Measurements from ENCODE around the gene INA.

The INA gene

GRCh38 chr10:103232772-103233488, 44.0 kb upstream of the INA start:
- no peak overlapping the region for H3K4me2 ChIP-seq (ENCODE audit: insufficient read depth, low read length, poor library complexity, severe bottlenecking)
- H3K4me3 ChIP-seq (ENCODE audit: low read length in 2 of 2) = no peak overlapping the region
- H3K27me3 ChIP-seq (ENCODE audit: control insufficient read depth in 3 of 3, insufficient read depth in 3 of 3, low read depth in 1 of 3, low read length in 3 of 3) = no peaks in the 10 kb centered on the region
- H2BK120ac ChIP-seq (ENCODE audit: low read depth, low read length) = no peak overlapping the region
- H3K4me1 ChIP-seq (ENCODE audit: control insufficient read depth in 2 of 2, insufficient read depth in 1 of 2, low read depth in 1 of 2, low read length in 2 of 2) = peaks cover 3 to 13% of the 10 kb centered on the region in 2 donors
- H3K4ac ChIP-seq (ENCODE audit: low read length) = no peak overlapping the region
- H2BK12ac ChIP-seq (ENCODE audit: low read length) = no peak overlapping the region
- no peaks in the 10 kb centered on the region for H3K79me1 ChIP-seq (ENCODE audit: low read depth, low read length)
- WGBS, 2 donors (ENCODE audit: extremely low coverage in 2 of 2, insufficient read length in 2 of 2, insufficient replicate concordance in 1 of 2) = no CpG with 5 or more reads among the region's 7 CpGs
- H4K91ac ChIP-seq (ENCODE audit: low read depth, low read length, poor library complexity) = no peak overlapping the region
- H3K14ac ChIP-seq (ENCODE audit: low read length) = no peak overlapping the region
- no peak overlapping the region for H2BK5ac ChIP-seq (ENCODE audit: low read length)
- no peaks in the 10 kb centered on the region for H3K9me3 ChIP-seq (replicated peaks in 1 of 2; ENCODE audit: control insufficient read depth in 2 of 2, insufficient read depth in 1 of 2, low read depth in 1 of 2, low read length in 2 of 2)
- DNase-seq (ENCODE audit: low spot score) = no peak
- H3K36me3 ChIP-seq (replicated peaks in 1 of 2; ENCODE audit: control insufficient read depth in 2 of 2, insufficient read depth in 2 of 2, low read length in 2 of 2) = no peaks in the 10 kb centered on the region
- H3K18ac ChIP-seq (ENCODE audit: low read length) = no peak overlapping the region
- H3K27ac ChIP-seq (replicated peaks; ENCODE audit: low read length) = peak overlapping the region; percentile 2
- H3K23ac ChIP-seq (ENCODE audit: low read depth, low read length, poor library complexity) = no peak overlapping the region
- H2BK15ac ChIP-seq (ENCODE audit: low read length) = no peak overlapping the region
- H2AK5ac ChIP-seq (ENCODE audit: low read depth, low read length) = no peak overlapping the region
- no peak overlapping the region for H4K8ac ChIP-seq (ENCODE audit: low read depth, low read length)
- no peak overlapping the region for H3K9ac ChIP-seq (ENCODE audit: low read depth, low read length, poor library complexity)
- H2AFZ ChIP-seq (ENCODE audit: low read length) = no peak overlapping the region

- H2BK15ac ChIP-seq (ENCODE audit: low read length) = no peak overlapping the region
- H3K27ac ChIP-seq (replicated peaks; ENCODE audit: low read length) = no peak overlapping the region
- no peak for DNase-seq (ENCODE audit: low spot score)
- no peak overlapping the region for H3K4ac ChIP-seq (ENCODE audit: low read length)
- WGBS, 2 donors (ENCODE audit: extremely low coverage in 2 of 2, insufficient read length in 2 of 2, insufficient replicate concordance in 1 of 2) = no CpG with 5 or more reads among the region's 2 CpGs
- no peaks in the 10 kb centered on the region for H3K36me3 ChIP-seq (replicated peaks in 1 of 2; ENCODE audit: control insufficient read depth in 2 of 2, insufficient read depth in 2 of 2, low read length in 2 of 2)
- no peaks in the 10 kb centered on the region for H3K79me1 ChIP-seq (ENCODE audit: low read depth, low read length)
- no peak overlapping the region for H3K14ac ChIP-seq (ENCODE audit: low read length)
- H3K9me3 ChIP-seq (replicated peaks in 1 of 2; ENCODE audit: control insufficient read depth in 2 of 2, insufficient read depth in 1 of 2, low read depth in 1 of 2, low read length in 2 of 2) = no peaks in the 10 kb centered on the region
- H3K4me1 ChIP-seq (ENCODE audit: control insufficient read depth in 2 of 2, insufficient read depth in 1 of 2, low read depth in 1 of 2, low read length in 2 of 2) = peaks cover 2 to 7% of the 10 kb centered on the region in 2 donors
- H3K27me3 ChIP-seq (ENCODE audit: control insufficient read depth in 3 of 3, insufficient read depth in 3 of 3, low read depth in 1 of 3, low read length in 3 of 3) = no peaks in the 10 kb centered on the region
- H3K4me2 ChIP-seq (ENCODE audit: insufficient read depth, low read length, poor library complexity, severe bottlenecking) = no peak overlapping the region
- H2AFZ ChIP-seq (ENCODE audit: low read length) = no peak overlapping the region
- no peak overlapping the region for H4K91ac ChIP-seq (ENCODE audit: low read depth, low read length, poor library complexity)
- no peak overlapping the region for H2AK5ac ChIP-seq (ENCODE audit: low read depth, low read length)
- no peak overlapping the region for H3K4me3 ChIP-seq (ENCODE audit: low read length in 2 of 2)
- H3K23ac ChIP-seq (ENCODE audit: low read depth, low read length, poor library complexity) = no peak overlapping the region
- H3K9ac ChIP-seq (ENCODE audit: low read depth, low read length, poor library complexity) = no peak overlapping the region
- no peak overlapping the region for H2BK120ac ChIP-seq (ENCODE audit: low read depth, low read length)
- no peak overlapping the region for H4K8ac ChIP-seq (ENCODE audit: low read depth, low read length)
- no peak overlapping the region for H2BK12ac ChIP-seq (ENCODE audit: low read length)
- H2BK5ac ChIP-seq (ENCODE audit: low read length) = no peak overlapping the region
- H3K18ac ChIP-seq (ENCODE audit: low read length) = no peak overlapping the region
Measured at GRCh38 chr10:103235775-103236174, 41.2 kb upstream of the INA start.

- H2AFZ ChIP-seq (ENCODE audit: low read length) = no peak overlapping the region
- H3K79me1 ChIP-seq (ENCODE audit: low read depth, low read length) = no peaks in the 10 kb centered on the region
- WGBS, 2 donors (ENCODE audit: extremely low coverage in 2 of 2, insufficient read length in 2 of 2, insufficient replicate concordance in 1 of 2) = no CpG with 5 or more reads among the region's 11 CpGs
- H3K4ac ChIP-seq (ENCODE audit: low read length) = no peak overlapping the region
- H4K91ac ChIP-seq (ENCODE audit: low read depth, low read length, poor library complexity) = no peak overlapping the region
- no peak overlapping the region for H2BK12ac ChIP-seq (ENCODE audit: low read length)
- no peak for DNase-seq (ENCODE audit: low spot score)
- H3K27ac ChIP-seq (replicated peaks; ENCODE audit: low read length) = no peak overlapping the region
- H2BK5ac ChIP-seq (ENCODE audit: low read length) = no peak overlapping the region
- no peaks in the 10 kb centered on the region for H3K36me3 ChIP-seq (replicated peaks in 1 of 2; ENCODE audit: control insufficient read depth in 2 of 2, insufficient read depth in 2 of 2, low read length in 2 of 2)
- H2BK120ac ChIP-seq (ENCODE audit: low read depth, low read length) = no peak overlapping the region
- peaks cover 2 to 10% of the 10 kb centered on the region in 2 donors for H3K4me1 ChIP-seq (ENCODE audit: control insufficient read depth in 2 of 2, insufficient read depth in 1 of 2, low read depth in 1 of 2, low read length in 2 of 2)
- H3K27me3 ChIP-seq (ENCODE audit: control insufficient read depth in 3 of 3, insufficient read depth in 3 of 3, low read depth in 1 of 3, low read length in 3 of 3) = no peaks in the 10 kb centered on the region
- no peak overlapping the region for H3K23ac ChIP-seq (ENCODE audit: low read depth, low read length, poor library complexity)
- H4K8ac ChIP-seq (ENCODE audit: low read depth, low read length) = no peak overlapping the region
- peak overlapping the region; percentile 20 for H3K18ac ChIP-seq (ENCODE audit: low read length)
- H2AK5ac ChIP-seq (ENCODE audit: low read depth, low read length) = no peak overlapping the region
- no peak overlapping the region for H3K9ac ChIP-seq (ENCODE audit: low read depth, low read length, poor library complexity)
- no peak overlapping the region for H3K14ac ChIP-seq (ENCODE audit: low read length)
- H3K4me3 ChIP-seq (ENCODE audit: low read length in 2 of 2) = no peak overlapping the region
- H3K4me2 ChIP-seq (ENCODE audit: insufficient read depth, low read length, poor library complexity, severe bottlenecking) = no peak overlapping the region
- no peak overlapping the region for H2BK15ac ChIP-seq (ENCODE audit: low read length)
- H3K9me3 ChIP-seq (replicated peaks in 1 of 2; ENCODE audit: control insufficient read depth in 2 of 2, insufficient read depth in 1 of 2, low read depth in 1 of 2, low read length in 2 of 2) = no peaks in the 10 kb centered on the region
Measured at GRCh38 chr10:103238506-103239252, 38.3 kb upstream of the INA start.

- no peaks in the 10 kb centered on the region for H3K36me3 ChIP-seq (replicated peaks in 1 of 2; ENCODE audit: control insufficient read depth in 2 of 2, insufficient read depth in 2 of 2, low read length in 2 of 2)
- H2BK15ac ChIP-seq (ENCODE audit: low read length) = no peak overlapping the region
- H3K18ac ChIP-seq (ENCODE audit: low read length) = no peak overlapping the region
- H3K9me3 ChIP-seq (replicated peaks in 1 of 2; ENCODE audit: control insufficient read depth in 2 of 2, insufficient read depth in 1 of 2, low read depth in 1 of 2, low read length in 2 of 2) = no peaks in the 10 kb centered on the region
- no CpG with 5 or more reads among the region's 7 CpGs for WGBS, 2 donors (ENCODE audit: extremely low coverage in 2 of 2, insufficient read length in 2 of 2, insufficient replicate concordance in 1 of 2)
- DNase-seq (ENCODE audit: low spot score) = no peak
- H2AK5ac ChIP-seq (ENCODE audit: low read depth, low read length) = no peak overlapping the region
- H2BK120ac ChIP-seq (ENCODE audit: low read depth, low read length) = no peak overlapping the region
- H3K4me3 ChIP-seq (ENCODE audit: low read length in 2 of 2) = no peak overlapping the region
- H2BK12ac ChIP-seq (ENCODE audit: low read length) = peak overlapping the region; percentile 4
- H3K14ac ChIP-seq (ENCODE audit: low read length) = no peak overlapping the region
- H3K23ac ChIP-seq (ENCODE audit: low read depth, low read length, poor library complexity) = no peak overlapping the region
- no peak overlapping the region for H4K8ac ChIP-seq (ENCODE audit: low read depth, low read length)
- no peaks in the 10 kb centered on the region for H3K79me1 ChIP-seq (ENCODE audit: low read depth, low read length)
- peaks cover 2 to 10% of the 10 kb centered on the region in 2 donors for H3K4me1 ChIP-seq (ENCODE audit: control insufficient read depth in 2 of 2, insufficient read depth in 1 of 2, low read depth in 1 of 2, low read length in 2 of 2)
- no peak overlapping the region for H3K4ac ChIP-seq (ENCODE audit: low read length)
- peak overlapping the region; percentile 72 for H2AFZ ChIP-seq (ENCODE audit: low read length)
- no peak overlapping the region for H4K91ac ChIP-seq (ENCODE audit: low read depth, low read length, poor library complexity)
- H3K9ac ChIP-seq (ENCODE audit: low read depth, low read length, poor library complexity) = no peak overlapping the region
- no peak overlapping the region for H3K4me2 ChIP-seq (ENCODE audit: insufficient read depth, low read length, poor library complexity, severe bottlenecking)
- no peak overlapping the region for H2BK5ac ChIP-seq (ENCODE audit: low read length)
- peak overlapping the region; percentile 22 for H3K27ac ChIP-seq (replicated peaks; ENCODE audit: low read length)
- H3K27me3 ChIP-seq (ENCODE audit: control insufficient read depth in 3 of 3, insufficient read depth in 3 of 3, low read depth in 1 of 3, low read length in 3 of 3) = no peaks in the 10 kb centered on the region
Measured at GRCh38 chr10:103241262-103242011, 35.5 kb upstream of the INA start.
